HG03469 (cell line): ENCODE results near the gene POLR2E.

ENCODE experiments used
- ATAC-seq: cut with Tn5 transposase; IDR thresholded peaks from one replicate; pipeline ENCODE4 v1.9.1; 2021; ENCODE audit warnings: mild to moderate bottlenecking, moderate library complexity, moderate number of reproducible peaks; ENCODE audit not compliant: unreplicated experiment

Gene POLR2E

GRCh38 chr19:1098177-1099051 is 3.2 kb upstream of the POLR2E start:
- no peak for ATAC-seq

GRCh38 chr19:1097810-1098176 is 2.6 kb upstream of the POLR2E start:
- no peak for ATAC-seq

DNA sequence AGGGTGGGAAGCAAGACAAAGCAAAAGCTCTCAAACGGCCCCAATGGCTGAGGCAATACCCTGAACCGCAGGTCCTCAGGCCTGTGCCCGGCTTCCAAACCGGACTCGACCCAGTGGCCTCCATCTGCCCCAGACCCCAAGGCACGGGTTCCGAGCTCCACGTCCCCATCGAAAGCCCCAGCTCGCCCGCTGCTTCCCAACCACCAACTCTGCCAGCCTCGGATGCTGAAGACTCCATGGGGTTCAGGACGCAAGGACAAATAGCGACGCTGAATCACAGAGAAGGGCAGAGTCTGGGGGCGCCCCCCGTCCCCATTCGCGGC is 559 bp downstream of the POLR2E start:
- no peak for ATAC-seq

- ATAC-seq = no peak
Measured at GRCh38 chr19:1093811-1094553, 1.2 kb downstream of the POLR2E start.

GRCh38 chr19:1093330-1093729 is 1.8 kb downstream of the POLR2E start:
- ATAC-seq = no peak

GRCh38 chr19:1091544-1092175 is 3.5 kb downstream of the POLR2E start:
- ATAC-seq = no peak

DNA sequence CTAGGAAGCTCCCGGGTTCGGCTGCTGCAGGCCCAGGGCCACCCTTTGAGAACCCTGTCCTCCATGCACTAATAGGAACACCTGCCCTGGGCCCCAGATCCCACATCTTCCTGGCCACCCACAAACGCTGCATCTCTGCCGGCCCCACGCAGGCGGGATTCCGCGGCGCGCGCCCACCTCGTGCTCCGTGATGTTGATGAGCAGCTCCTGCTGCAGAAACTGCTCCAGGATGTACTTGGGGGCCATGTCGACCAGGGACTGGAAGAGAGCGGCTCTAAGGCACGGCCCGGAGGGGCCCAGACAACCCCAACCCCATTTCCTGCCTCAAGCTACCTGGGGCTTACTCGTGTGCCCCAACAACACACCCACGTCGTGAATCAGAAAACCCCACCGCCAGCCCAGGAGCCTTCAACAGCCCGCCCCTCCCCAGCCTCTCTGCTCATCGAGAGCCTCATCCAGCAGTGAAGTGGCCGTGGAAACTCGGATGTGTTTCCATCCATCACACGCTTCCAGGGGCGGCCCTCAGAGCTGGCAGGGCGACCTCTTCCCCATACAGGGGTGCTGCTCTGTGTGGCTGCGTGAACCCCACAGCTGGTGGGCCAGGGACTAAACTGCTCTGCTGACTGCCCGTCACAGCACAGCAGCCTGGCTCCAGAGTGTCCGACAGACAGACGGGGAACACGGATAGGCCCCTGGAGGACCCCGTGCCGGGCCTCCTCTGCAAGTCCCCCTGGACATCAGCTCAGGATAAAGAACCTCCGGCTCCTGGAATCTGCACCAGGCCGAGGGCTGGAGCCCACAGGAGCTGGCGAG is 4.2 kb downstream of the POLR2E start:
- no peak for ATAC-seq

DNA sequence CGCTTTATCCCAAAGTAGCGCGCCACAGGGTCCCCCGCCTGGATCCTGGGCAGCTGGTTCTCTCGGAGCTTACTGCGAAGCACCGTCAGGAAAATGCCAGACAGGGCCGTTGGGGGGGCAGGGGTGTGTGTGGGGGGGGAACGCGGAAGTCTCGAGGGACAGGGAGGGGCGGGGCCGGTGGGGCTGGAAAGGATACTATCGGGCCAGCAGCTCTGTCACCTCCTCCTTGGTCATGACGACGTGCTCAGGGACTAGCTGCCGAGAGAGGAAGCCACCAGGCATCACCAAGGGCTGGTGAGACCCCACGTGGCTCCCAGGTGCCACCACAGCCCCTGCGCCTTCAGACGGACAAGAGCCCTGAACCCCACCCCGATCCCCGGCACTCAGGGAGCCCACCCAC is 5.3 kb downstream of the POLR2E start:
- ATAC-seq = no peak

DNA sequence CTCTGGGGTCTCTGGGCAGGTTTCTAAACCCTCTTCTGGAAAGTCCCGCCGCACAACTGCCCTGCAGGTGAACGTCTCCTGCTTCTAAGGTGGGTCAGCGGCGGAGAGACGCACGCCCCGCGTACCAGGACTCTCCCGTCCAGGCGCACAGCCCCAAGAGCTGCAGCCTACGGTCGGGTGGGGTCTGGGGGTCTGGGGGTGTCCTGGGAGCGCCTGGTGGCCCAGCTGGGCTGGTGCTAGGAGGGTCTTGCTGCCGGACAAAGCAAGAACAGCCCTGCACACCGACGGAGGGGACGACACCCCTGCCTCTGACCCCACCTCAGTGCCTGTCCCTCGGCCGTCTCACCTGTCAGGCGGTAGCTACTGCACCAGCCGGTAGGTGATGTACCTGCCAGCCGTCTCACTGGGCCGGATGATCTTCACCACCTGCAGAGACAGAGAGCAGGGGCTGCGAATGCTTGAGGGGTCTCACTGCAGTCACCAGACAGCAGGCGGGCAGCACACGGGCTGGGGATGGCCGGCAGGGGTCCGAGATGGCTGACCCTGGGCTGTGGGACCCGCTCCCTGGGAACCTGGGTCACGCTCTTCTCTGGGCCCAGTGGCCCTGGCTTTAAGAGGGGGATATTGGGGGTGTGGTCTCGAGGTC is 5.9 kb downstream of the POLR2E start:
- no peak for ATAC-seq

DNA sequence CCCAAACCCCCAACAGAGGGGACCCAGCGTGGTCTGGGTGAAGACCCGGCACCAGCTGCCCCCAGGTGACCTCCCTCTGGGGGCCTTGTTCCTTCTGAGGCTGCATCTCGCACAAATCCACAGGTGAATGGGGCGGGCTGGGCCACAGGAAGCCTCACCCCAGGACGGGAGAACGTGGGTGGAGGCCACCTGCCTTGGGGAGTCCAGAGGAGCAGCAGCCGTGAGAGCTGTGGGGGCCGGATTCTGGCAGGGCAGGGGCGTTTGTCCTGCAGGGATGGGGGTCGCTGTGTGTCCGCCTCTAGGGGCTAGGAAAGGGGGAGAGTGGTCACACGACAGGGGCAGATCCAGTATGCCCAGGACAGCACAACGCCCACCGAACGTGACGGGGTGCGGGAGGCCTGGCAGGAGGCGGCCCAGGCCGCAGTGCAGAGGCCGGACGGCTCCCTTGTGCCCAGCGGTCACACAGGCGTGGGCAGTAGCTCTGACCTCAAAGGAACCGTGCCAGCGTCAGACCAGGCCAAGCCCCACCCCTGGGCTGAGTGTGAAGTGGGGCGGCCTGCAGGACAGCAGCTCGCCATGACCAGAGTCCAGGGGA is 6.7 kb downstream of the POLR2E start:
- ATAC-seq = no peak

- ATAC-seq = no peak
Measured at GRCh38 chr19:1087813-1088415, 7.3 kb downstream of the POLR2E start.

DNA sequence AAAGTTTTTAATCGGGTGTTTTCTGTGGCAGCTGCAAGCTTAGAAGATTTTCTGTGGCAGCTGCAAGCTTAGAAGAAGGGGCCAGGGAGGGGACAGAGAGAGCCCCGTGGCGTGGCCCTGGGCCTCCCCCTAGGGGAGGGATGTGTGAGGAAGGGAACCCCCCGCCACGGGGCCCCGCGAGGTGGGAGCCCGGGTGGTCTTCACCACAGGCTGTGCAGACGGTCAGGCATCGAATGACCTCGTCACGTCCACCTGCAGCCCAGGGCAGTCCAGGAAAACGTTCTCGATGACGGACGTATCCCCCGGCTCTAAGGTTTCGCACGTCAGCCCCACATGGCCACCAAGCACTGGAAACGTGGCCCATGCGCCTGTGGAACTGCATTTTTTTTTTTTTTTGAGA is 8.6 kb downstream of the POLR2E start:
- no peak for ATAC-seq

- no peak for ATAC-seq
Measured at GRCh38 chr19:1085676-1086442, 9.3 kb downstream of the POLR2E start.

DNA sequence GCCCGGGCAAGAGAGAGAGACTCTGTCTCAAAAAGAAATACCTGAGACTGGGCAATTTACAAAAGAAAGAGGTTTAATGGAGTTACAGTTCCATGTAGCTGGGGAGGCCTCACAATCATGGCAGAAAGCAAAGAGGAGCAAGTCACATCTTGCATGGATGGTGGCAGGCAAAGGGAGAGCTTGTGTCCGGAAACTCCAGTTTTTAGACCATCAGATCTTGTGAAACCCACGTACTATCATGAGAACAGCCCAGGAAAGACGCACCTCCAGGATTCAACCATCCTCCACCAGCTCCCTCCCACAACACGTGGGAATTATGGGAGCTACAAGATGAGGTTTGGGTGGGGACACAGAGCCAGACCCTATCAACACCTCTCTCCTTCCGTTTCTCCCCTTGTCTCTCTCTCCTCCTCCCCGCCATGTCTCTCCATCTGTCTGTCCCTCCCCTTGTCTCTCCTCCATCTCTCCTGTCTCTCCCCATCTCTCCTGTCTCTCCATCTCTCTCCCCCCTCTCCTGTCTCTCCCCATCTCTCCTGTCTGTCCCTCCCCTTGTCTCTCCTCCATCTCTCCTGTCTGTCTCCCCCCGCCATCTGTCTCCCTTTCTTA is 10.0 kb downstream of the POLR2E start:
- no peak for ATAC-seq

GRCh38 chr19:1084024-1084868 is 10.9 kb downstream of the POLR2E start:
- ATAC-seq = no peak

- ATAC-seq = no peak
Measured at GRCh38 chr19:1082928-1083816, 12.0 kb downstream of the POLR2E start.
